Uterus (tissue), 4 donors: ENCODE data around the gene MLX. TPM values are rescaled to one million over a fixed set of nuclear protein-coding genes. Genes with fewer than 3 reads are reported as not detected.
"Not testable (repeated sequence)": the region's sequence is repeated elsewhere in the genome, so short reads cannot be mapped to it uniquely, and the experiment has no call there.

Source experiments
- DNase-seq, 2 donors: peaks; one replicate each; pipeline ENCODE4 v3.0.0-alpha.2; 2019 to 2020
- H3K27ac ChIP-seq, 2 donors: fragments of 200-600 bp; sonication (generic); 1 replicate in 1 of 2; 2 replicates in 1 of 2; pipeline ENCODE4 v1.5.1; 2016 to 2018
- H3K27me3 ChIP-seq, 2 donors: fragments of 200-600 bp; sonication (generic); one replicate each; pipeline ENCODE4 v1.5.1; 2018 to 2019; ENCODE audit warnings: control low read depth in 1 of 2
- H3K36me3 ChIP-seq, 2 donors: fragments of 200-600 bp; sonication (generic); one replicate each; pipeline ENCODE4 v1.5.1; 2019; ENCODE audit warnings: control low read depth in 1 of 2
- H3K4me1 ChIP-seq, 2 donors: fragments of 200-600 bp; sonication (generic); one replicate each; pipeline ENCODE4 v1.5.1; 2018 to 2019; ENCODE audit warnings: control low read depth in 1 of 2
- H3K4me3 ChIP-seq, 2 donors: fragments of 200-600 bp; sonication (generic); 1 replicate in 1 of 2; 2 replicates in 1 of 2; pipeline ENCODE4 v1.5.1; 2018 to 2019; ENCODE audit warnings: mild to moderate bottlenecking in 1 of 2
- H3K9me3 ChIP-seq, 2 donors: fragments of 200-600 bp; sonication (generic); one replicate each; pipeline ENCODE4 v1.5.1; 2019; ENCODE audit warnings: control low read depth in 1 of 2
- POLR2A ChIP-seq, 2 donors: fragments of 450-650 bp; IDR thresholded peaks; one replicate each; pipeline ENCODE4 v1.6.1; 2016; ENCODE audit warnings: antibody characterized with exemption in 2 of 2, mild to moderate bottlenecking in 1 of 2, moderate library complexity in 1 of 2
- intact Hi-C: fragments of 100-400 bp; cut with DNase I; formaldehyde crosslinking; loops from one replicate; pipeline ENCODE4 v1.15.1; 2023; ENCODE audit warnings: low total_unique reads
- total RNA-seq, 4 donors: library from RNA; depleted of rRNA in 3 of 4; stranded (reverse); fragments of >200 nt in 3 of 4; gene quantifications; one replicate each; pipeline versions ENCODE4 v1.1.0 to v1.2.4, GENCODE V29; 2014 to 2023
- TF ChIP-seq, protein P1 (sequence below), 4 experiments: fragments of 200-600 bp in 2 of 4; fragments of 450-650 bp in 2 of 4; sonication (generic) in 2 of 4; IDR thresholded peaks; one replicate each; pipeline ENCODE4 v1.5.1; 2016 to 2019; ENCODE audit warnings: antibody characterized with exemption in 4 of 4, mild to moderate bottlenecking in 2 of 4, moderate library complexity in 1 of 4
- donor health status: DM: yes; HTN: yes; CAD: no.

Gene MLX
- total RNA-seq, 4 donors from 2014 or later: 6.9 to 50.0 (median 35.1) TPM

DNA sequence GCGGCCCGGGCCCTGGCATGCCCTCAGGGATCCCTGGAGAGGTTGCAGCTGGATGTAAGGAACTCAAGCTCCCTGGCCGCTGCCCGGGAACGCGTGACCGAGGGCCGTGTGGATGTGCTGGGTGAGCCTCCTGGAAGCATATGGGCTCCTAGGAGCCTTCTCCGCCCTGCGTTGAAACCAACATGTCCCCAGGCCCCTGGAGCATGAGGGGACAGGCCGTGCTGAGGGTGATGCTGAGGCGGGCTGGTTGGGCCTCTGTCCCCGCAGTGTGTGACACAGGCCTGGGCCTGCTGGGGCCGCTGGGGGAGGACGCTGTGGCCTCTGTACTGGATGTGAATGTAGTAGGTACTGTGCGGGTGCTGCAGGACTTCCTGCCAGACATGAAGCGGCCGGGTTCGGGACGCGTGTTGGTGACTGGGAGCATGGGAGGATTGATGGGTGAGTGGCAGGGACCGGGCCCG is 19.9 kb upstream of the MLX start:
- no peak overlapping the region for H3K27ac ChIP-seq
- intact Hi-C loops: no loop called here
- no peak for TF ChIP-seq POLR2A (IDR thresholded peaks at IDR 0.05)
- TF ChIP-seq, protein P1, sequence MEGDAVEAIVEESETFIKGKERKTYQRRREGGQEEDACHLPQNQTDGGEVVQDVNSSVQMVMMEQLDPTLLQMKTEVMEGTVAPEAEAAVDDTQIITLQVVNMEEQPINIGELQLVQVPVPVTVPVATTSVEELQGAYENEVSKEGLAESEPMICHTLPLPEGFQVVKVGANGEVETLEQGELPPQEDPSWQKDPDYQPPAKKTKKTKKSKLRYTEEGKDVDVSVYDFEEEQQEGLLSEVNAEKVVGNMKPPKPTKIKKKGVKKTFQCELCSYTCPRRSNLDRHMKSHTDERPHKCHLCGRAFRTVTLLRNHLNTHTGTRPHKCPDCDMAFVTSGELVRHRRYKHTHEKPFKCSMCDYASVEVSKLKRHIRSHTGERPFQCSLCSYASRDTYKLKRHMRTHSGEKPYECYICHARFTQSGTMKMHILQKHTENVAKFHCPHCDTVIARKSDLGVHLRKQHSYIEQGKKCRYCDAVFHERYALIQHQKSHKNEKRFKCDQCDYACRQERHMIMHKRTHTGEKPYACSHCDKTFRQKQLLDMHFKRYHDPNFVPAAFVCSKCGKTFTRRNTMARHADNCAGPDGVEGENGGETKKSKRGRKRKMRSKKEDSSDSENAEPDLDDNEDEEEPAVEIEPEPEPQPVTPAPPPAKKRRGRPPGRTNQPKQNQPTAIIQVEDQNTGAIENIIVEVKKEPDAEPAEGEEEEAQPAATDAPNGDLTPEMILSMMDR (IDR thresholded peaks at IDR 0.05): no peak
- DNase-seq: no peak
- no peak overlapping the region for H3K4me3 ChIP-seq
- no peaks in the 10 kb centered on the region for H3K36me3 ChIP-seq
- H3K27me3 ChIP-seq: no peaks in the 10 kb centered on the region
- no peaks in the 10 kb centered on the region for H3K4me1 ChIP-seq
- H3K9me3 ChIP-seq: no peaks in the 10 kb centered on the region

DNA sequence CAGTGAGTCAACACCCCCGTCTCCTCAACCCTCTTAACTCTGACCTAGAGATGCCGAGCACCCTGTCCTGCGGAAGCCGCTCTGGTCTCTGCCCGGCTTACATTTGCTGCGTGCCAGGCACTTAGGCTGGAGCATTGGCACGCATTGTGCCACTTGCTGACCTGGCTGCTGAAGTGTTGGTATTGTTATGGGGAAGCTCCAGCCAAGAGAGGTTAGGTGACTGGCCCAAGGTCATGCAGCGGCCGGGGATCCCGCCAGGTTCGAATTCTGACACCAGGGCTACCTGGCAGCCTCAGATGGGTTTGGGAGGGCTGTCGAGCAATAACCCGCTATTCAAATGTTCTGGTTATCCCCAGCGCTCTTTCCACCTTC is 19.2 kb upstream of the MLX start:
- H3K4me1 ChIP-seq: no peaks in the 10 kb centered on the region

DNA sequence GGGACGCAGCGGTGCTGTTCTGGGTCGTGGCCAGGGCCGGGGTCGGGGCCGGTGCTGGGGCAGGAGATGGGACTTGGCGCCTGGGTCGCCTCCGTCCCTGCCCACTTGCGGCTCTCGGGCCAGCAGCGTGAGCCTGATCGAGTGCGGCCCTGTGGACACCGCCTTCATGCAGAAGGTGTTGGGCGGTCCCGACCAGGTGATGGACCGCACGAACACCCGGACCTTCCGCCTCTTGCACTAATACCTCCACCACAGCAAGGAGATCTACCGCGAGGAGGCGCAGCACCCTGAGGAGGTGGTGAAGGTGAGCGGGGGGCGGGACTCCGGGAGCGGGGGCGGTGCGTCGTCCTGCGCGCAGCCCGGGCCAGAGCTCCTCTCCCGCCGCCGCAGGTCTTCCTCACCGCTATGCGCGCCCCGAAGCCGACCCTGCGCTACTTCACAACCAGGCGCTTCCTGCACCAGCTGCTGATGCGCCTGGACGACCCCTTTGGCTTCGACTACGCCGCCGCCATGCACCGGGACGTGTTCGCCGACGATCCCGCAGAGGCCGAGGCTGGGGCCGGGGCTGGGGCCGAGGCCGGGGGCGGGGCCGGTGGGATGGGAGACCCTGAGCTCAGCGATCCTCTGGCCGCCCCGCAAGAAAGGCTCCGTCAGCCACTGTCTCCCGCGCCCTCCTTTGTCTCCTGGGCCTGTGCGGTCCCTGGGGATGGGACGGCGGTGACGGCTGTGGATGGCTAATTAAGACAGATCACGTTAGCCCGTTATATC is 18.6 kb upstream of the MLX start:
- Histone ChIP-seq H3K27me3 (no peaks in the 10 kb centered on the region), H3K36me3 (no peaks in the 10 kb centered on the region), H3K9me3 (no peaks in the 10 kb centered on the region), H3K4me3 (peak overlapping the region; percentile 7 to 8), H3K27ac (no peak overlapping the region), H3K4me1 (peaks cover under 1 to 2% of the 10 kb centered on the region in 2 donors)
- TF ChIP-seq POLR2A (IDR thresholded peaks at IDR 0.05): no peak
- TF ChIP-seq, protein P1 (IDR thresholded peaks at IDR 0.05): peak in 3 of 4 experiments; percentile 19 to 50 (median 27)
- DNase-seq: peak in 1 of 2 donors; percentile 51
- intact Hi-C loops: no loop called here

More for the DNA sequence above, 19.2 kb upstream of the MLX start:
- no peak for DNase-seq
- TF ChIP-seq, protein P1 (IDR thresholded peaks at IDR 0.05): no peak
- no peak for TF ChIP-seq POLR2A (IDR thresholded peaks at IDR 0.05)
- no peaks in the 10 kb centered on the region for H3K27me3 ChIP-seq
- no peak overlapping the region for H3K4me3 ChIP-seq
- H3K27ac ChIP-seq: no peak overlapping the region
- no peaks in the 10 kb centered on the region for H3K36me3 ChIP-seq
- H3K9me3 ChIP-seq: no peaks in the 10 kb centered on the region
- intact Hi-C loops: no loop called here

DNA sequence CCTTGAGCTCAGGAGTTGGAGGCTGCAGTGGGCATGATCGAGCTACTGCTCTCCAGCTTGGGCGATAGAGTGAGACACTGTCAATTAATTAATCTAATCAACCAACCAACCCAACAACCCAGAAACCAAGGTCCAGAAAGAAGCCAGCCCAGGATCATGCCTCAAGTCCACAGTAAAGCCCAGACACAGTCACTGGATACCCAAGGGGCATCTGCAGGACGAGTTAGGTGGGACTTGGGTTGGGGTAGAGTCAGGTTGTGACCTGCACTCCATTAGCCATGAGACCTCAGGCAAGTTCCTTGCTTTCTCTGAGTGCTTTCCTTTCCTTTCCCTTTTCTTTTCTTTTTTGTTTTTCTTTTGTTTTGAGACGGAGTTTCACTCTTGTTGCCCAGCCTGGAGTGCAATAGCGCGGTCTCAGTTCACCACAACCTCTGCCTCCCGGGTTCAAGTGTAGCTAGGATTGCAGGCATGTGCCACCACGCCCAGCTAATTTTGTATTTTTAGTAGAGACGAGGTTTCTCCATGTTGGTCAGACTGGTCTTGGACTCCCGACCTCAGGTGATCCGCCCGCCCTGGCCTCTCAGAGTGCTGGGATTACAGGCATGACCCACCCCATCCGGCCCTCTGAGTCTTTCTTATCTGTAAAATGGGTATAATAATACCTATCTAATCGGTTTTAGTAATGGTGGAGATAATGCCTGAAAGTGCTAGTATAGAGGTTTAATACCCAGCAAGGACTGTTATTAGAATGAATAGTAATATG is 17.7 kb upstream of the MLX start:
- H3K27ac ChIP-seq: no peak overlapping the region
- TF ChIP-seq, protein P1 (IDR thresholded peaks at IDR 0.05): no peak
- no peak for TF ChIP-seq POLR2A (IDR thresholded peaks at IDR 0.05)

DNA sequence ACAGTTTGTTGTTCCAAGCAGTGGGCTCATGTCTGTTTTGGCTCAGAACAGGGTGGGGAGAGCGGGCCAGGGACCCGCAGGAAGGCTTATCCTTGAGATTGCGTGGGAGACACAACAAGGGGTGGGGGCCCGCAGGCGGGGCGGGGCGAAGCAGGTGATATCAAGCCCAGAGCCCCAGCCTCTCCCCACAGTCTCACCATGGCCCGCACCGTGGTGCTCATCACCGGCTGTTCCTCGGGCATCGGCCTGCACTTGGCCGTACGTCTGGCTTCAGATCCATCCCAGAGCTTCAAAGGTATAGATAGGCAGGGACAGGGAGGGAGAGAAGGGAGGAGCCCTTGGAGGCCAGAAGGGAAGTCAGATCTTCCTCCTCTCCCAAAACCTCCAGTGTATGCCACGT is 14.2 kb upstream of the MLX start, which contains the start of gene HSD17B1:
Gene HSD17B1, plus strand, starts transcription at position 188 of the 400 bp plus-strand sequence. Its CDS starts 11 bp downstream, at position 199.
- intact Hi-C loops, H3K9me3 ChIP-seq, DNase-seq, H3K36me3 ChIP-seq, H3K27me3 ChIP-seq, H3K4me1 ChIP-seq: not testable (repeated sequence)
- peak within 1 kb of the TSS; percentile 84 to 87 for H3K27ac ChIP-seq
- peak within 1 kb of the TSS in 1 of 2 donors; percentile 70 for H3K4me3 ChIP-seq

More for the DNA sequence above, 17.7 kb upstream of the MLX start:
- Histone ChIP-seq H3K4me3 (no peak overlapping the region), H3K4me1 (peaks cover 4 to 9% of the 10 kb centered on the region in 2 donors), H3K36me3 (no peaks in the 10 kb centered on the region), H3K27me3 (no peaks in the 10 kb centered on the region), H3K9me3 (no peaks in the 10 kb centered on the region)
- no peak for DNase-seq
- intact Hi-C loops: no loop called here
